Ecto neural progenitor cell (in vitro differentiated cells): ENCODE measurements around the gene PRKCSH.
"Not testable (repeated sequence)": the region's sequence is repeated elsewhere in the genome, so short reads cannot be mapped to it uniquely, and the experiment has no call there.

ENCODE experiments used
- DNase-seq: peaks from one replicate; pipeline ENCODE4 v3.0.0-alpha.2; 2018; ENCODE audit warnings: low spot score

The PRKCSH gene, protein sequence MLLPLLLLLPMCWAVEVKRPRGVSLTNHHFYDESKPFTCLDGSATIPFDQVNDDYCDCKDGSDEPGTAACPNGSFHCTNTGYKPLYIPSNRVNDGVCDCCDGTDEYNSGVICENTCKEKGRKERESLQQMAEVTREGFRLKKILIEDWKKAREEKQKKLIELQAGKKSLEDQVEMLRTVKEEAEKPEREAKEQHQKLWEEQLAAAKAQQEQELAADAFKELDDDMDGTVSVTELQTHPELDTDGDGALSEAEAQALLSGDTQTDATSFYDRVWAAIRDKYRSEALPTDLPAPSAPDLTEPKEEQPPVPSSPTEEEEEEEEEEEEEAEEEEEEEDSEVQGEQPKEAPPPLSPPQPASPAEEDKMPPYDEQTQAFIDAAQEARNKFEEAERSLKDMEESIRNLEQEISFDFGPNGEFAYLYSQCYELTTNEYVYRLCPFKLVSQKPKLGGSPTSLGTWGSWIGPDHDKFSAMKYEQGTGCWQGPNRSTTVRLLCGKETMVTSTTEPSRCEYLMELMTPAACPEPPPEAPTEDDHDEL

DNA sequence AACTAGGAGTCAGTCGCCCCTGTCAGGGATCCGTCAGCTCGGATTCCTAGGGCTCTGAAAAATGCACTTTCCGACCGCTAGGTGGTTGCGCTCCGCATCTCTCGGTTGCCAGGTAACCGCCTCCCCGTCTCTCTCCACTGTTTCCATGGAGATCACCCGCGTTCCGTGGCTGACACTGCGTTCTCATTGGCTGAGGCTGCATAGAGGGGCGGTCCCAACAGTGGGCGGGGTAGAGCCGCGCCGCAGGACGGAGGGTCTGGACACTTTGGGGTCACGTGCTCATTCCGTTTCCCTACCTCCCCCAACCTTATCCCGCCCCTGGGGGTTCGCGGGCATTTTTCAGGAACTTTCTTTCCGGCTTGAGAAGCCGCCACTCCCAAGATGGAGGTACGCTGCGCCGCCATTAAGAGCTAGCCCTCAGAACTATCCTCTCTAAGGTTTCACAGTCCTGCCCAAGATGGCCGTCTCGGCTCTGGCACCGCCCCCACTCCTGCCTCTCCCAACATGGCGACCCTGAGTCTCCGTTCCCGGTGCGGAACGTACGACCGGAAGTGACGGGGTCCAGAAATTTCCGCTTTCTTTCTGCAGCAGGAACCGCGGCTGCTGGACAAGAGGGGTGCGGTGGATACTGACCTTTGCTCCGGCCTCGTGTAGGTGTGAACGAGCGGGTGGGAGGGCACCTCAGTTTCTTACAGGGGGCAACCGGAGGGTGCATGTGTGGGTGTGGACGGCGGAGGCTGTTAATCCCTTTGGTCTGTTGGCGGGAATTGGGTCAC is at the start of gene PRKCSH, which contains the start of gene ODAD3:
Gene PRKCSH, plus strand, starts transcription at position 579 of the 776 bp plus-strand sequence. CDS start 483 bp downstream, outside the sequence.
Gene ODAD3, minus strand, starts transcription at position 65 of the 776 bp plus-strand sequence. CDS start 105 bp downstream, outside the sequence.
- DNase-seq, result peak; percentile 99

DNA sequence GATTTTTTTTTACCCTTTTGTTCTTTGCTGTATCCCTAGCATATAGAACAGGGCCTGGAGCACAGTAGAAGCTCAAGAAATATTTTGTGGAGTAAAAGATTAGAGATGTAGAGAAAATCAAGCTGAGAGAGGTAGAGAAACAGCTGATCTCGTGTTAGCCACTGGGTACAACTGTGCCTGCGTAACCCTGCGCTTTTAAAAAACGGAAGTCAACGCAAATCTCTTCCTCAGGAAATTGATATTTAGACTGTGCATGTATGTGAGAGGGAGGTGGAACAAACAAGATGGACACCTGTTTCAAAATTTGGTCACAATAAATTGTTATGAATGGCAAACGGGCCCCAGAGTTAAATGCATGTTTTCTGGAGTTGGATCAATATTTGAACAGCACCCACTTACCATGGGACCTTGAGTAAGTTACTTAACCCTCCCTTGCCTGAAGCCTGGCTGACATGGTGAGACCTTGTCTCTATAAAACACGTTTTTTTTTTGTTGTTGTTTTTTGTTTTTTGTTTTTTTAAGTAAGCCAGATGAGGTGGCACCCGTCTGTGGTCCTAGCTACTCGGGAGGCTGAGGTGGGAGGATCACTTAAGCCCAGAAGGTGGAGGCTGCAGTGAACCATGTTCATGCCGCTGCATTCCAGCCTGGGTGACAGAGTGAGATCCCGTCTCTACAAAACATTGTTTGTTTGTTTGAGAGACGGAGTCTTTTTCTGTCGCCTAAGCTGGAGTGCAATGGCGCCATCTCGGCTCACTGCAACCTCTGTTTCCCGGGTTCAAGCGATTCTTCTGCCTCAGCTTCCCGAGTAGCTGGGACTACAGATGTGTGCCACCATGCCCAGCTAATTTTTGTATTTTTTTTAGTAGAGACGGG is 48.0 kb upstream of the PRKCSH start:
- no peak for DNase-seq

DNA sequence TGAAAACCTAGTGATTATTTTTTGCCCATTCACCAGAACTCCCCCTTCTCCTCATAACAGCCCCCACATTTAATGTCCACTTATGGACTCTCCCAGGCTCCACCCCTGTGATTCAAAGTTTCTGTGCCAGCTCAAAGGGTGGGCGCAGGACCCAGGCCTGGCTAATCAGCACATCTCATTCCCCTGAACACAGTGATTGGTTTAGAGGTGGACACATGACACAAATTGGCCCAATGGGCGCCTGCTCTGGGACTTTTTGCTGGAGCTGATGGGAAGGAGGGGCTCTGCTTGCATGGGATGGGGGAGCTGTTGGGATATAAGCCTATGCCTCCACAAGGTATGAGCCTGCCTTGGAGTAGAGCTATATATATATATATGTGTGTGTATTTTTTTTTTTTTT is 45.1 kb upstream of the PRKCSH start:
- no peak for DNase-seq

DNA sequence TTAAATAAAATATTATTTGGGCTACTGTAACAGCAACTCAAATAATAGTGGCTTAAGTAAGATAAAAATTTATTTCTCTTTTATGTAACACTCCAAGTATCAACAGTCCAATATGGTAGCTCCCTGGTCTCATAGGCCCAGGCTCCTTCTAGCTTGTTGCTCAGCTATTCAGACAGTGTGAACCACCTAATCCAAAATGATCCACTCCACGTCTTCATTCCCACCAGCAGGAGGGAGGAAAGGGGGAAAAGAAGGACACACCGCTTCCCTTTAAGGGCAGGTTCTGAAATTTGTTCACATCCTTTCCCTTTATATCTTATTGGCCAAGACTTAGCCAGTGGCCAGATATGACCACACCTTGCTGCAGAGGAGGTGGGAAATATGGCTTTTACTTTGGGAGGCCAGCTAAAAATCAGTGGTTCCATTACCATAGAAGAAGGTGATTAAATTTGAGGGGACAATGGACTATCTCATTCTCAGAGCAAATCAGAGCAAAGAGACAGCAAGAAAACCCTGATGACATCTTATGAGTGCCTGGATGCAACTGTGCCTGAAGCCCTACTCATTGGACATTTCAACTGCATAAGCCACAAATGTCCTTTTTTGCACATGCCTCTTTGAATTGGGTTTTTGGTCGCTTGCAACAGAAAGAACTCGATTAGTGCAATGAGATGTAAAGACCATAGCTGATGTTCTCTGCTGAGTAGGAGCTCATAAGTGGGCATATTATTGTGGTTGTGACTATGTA is 44.3 kb upstream of the PRKCSH start:
- DNase-seq, result no peak

DNA sequence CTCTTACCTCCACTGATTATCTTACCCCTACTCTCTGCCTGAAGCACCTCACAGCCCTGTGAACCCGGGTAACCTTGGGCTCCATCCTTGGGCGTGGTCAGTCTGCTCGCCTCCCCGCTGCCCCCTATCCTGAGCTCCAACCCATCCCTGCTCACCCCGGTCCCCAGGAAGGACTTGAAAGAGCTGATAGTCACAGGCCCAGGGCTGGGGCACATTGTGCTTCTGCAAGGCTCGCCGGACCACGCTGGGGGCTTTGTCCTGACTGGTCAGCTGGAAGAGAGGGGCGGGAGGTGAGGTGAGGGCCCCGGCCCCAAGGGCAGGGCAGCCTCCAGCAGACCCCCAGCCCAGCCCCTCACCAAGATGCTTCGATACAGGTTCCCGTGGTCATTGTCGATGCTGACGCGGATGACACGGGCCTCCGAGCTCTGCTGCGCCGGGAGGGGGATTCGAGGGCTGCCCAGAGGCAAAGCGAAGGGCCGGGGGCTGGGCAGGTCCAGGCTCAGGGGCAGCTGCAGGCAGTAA is 38.3 kb upstream of the PRKCSH start:
- DNase-seq, result no peak

DNA sequence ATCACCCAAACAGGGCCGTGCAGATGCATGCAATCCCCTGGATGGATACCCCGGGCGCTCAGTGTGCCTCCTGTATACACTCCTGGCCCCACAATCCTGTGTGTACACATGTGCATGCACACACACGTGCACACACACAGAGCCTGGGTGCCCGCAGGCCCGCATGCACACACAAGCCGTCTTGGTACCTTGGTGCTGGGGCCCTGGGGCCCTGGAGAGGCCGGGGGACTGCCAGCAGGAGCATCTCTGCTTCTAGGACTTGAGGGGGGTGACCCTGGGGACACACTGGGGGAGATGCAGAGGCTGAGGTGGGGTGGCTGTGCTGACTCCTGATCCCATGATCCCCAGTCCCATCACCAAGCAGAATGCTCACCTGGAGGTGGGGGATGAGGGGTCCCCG is 35.8 kb upstream of the PRKCSH start:
- no peak for DNase-seq

DNA sequence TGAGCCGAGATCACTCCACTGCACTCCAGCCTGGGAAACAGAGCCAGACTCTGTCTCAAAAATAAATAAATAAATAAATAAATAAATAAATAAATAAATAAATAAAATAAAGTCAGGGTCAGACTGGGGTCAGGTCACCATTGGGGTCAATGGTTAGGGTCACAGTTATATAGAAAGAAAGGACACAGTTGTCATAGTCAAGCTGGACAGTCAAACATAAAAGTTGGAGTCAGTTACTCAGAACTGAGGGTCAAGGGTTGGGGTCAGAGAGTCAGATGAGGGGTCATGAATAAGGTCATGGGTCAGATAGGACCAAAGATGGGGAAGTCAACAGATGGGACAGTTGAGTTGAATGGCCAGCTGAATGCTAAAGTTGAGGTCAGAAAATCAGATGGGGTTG is 34.6 kb upstream of the PRKCSH start:
- DNase-seq, result no peak

DNA sequence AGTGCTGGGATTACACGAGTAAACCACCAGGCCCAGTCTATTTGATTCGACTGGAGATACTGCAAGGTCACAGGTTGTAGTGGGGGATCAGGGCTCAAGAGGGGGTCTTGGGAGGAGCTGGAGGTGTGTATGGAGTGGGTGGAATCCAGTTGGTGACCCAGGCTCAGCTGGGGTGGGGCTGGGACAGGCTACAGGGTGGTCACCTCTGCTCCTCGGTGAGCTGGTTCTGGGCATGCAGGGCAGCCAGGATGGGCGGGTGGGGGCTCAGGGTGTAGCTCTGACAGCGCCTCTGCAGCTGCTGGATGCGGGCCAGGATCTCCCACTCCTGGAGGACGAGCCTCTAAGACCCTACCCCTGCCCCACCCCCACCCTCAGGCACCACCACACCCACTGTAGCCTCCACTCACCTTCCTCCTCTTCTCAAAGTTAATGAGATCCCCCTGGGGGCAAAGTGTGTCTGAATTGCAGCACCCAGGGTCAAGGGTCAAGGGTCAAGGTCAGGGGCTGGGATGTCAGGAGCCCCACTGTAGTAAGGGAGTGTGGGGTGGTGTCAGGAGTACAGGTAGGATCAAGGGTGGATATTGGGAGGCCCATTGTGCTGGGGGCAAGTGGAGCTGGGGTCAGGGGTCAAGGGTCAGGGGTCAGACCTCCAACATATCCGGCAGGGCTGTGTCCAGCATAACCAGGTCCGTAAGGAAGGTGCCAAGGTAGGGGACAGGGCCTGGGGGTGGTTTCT is 33.5 kb upstream of the PRKCSH start:
- no peak for DNase-seq

DNA sequence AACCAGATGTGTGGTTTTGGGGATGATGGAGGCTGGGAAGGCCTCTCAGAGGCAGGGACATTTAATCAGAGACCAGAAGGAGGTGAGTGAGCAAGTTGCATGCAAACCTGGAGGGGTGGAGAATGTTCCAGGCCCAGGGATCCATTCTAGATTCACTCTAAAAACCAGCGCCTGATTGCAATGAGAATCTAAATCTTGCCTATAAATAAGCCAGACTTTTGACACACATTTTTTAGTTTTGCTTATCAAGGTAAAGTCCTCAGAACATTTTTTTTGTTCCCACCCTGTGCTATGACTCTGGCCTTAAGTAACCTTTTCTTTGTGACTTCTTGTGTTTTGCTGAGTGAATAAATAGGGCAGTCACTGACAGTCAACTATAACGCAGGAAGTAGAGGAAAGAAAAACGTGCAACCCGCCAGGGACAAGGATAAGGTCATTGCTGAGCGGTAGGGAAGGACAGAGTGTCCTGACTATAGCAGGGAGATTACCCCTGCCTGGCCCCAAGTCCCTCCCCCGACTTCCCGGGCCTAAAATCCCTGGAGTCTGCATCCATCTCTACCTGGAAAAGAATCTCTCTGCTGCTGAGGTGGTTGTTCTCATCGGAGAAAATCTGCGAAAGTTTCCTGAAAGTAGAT is 30.7 kb upstream of the PRKCSH start:
- DNase-seq, result no peak

DNA sequence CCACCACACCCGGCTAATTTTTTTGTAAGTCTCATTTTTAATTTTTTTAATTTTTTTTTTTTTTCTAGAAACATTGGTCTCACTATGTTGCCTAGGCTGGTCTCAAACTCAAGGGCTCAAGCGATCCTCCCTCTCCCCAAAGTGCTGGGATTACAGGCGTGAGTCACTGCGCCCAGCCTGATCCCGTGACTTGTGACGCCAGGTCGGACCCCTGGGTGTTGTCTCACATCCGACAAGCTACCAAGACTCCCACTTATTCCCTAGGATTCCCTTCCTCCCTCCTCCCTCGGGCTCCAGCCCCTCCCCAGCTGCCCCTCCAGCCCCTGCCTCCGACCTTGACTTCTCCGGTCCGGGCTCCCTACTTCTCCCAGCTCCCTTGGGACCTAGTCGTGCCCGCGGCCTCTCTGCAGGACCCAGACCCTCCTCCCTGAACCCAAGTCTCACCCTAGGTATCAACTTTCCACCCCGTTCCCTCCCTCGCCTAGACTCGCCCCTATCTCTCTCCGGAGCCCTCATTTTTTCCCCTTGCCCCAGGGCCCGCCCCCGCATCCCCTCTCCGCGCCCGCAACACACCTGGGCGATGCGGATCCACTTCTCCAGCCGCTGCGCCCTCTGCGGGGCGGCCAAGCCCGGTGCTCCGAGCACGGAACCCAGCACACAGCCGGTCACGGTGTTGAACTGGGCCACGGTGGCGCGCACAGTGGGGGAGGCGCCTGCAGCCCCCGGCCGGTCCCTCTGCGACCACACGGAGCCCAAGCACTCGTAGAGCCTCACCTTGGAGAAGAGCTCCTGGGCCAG is 29.4 kb upstream of the PRKCSH start:
- peak; percentile 52 for DNase-seq

DNA sequence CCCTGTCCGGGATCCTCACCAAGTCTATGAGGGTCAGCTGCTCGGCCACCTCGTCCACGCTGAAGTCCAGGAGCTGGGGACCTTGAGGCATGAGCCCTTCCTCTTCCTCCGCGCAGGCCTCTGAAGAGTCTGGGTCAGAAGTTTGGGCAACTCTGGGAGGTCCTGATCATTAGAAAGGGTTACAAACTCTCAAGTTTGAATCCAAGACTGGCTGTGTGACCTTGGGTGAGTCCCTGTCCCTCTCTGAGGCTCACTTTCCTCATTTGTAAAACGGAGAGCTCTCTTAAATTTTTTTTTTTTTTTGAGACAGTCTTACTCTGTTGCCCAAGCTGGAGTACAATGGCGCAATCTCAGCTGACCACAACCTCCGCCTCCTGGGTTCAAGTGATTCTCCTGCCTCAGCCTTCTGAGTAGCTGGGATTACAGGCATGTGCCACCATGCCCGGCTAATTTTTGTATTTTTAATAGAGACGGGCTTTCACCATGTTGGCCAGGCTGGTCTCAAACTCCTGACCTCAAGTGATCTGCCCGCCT is 28.7 kb upstream of the PRKCSH start:
- DNase-seq, result not testable (repeated sequence)

DNA sequence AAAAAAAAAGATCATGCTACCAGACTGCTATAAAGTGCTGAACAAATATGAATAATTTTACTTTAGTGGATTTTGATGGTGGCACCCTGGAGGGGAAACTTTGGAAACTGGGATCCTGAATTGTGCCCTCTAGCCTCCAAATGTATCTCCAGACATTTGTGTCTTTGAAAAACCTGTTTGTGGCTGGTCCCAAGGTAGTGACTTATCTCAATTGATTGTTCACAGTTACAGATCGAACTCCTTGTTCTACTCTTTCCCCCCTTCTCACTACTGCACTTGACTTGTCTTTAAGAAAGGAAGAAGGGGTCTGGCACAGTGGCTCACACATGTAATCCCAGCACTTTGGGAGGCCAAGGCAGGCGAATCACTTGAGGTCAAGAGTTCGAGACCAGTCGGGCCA is 26.8 kb upstream of the PRKCSH start:
- no peak for DNase-seq

DNA sequence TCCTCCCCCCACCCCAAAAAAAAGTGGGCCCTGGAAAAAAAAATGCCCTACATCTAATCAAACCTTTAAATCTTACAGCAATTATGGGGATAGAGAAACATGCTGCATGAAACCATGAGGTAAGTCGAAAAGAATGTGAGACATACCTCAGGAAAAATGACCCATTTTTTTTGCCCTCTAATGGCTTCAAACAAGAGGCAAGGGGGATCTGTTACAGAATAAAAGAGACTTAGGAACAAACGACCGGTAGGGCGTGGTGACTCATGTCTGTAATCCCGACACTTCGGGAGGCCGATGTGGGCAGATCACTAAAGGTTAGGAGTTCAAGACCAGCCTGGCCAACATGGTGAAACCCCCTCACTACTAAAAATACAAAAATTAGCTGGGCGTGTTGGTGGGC is 24.8 kb upstream of the PRKCSH start:
- no peak for DNase-seq

DNA sequence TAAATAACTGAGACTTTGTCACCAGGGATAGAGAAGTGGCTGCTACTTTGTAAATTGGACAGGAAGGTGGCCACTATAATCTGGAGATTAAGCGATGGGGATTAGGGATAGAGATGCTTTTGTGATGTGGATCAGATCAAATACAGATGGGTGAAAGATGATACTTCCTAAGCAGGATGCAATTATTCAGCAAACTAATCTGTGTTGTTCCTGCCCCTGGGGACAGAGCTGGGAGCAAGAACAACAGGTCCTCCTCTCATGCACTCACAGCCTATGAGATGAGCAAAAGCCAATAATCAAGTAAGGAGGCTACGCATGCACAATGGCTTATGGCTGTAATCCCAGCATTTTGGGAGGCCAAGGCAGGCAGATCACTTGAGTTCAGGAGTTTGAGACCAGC is 20.9 kb upstream of the PRKCSH start:
- no peak for DNase-seq

DNA sequence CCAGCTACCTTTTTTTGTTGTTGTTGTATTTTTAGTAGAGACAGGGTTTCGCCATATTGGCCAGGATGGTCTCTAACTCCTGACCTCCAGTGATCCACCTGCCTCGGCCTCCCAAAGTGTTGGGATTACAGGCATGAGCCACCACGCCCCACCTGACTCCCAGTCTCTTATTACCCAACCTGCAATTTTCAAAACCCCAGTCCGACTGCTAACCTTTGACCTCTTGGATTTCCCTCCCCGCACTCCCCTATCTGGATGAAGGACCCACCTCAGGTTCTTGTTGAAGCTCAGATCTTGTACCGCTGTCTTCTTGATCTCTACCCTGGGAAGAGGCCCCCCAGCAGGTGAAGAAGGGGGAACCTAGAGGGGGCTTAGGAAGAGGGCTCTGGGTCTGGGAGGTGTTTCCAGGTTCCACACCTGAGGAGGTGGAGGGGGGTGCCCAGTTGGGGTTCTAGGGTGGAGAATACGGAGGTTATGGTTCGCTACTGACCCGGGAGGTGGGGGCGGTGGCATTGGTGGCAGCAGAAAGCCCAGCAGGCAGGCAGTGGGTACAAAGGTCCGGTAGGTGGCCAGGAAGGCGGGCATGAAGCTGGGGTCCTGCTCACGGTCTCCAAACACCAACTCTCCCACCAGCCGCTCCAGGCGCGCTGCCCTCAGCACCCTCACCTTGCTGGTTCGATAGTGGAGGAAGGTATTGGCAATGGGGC is 18.9 kb upstream of the PRKCSH start:
- no peak for DNase-seq

DNA sequence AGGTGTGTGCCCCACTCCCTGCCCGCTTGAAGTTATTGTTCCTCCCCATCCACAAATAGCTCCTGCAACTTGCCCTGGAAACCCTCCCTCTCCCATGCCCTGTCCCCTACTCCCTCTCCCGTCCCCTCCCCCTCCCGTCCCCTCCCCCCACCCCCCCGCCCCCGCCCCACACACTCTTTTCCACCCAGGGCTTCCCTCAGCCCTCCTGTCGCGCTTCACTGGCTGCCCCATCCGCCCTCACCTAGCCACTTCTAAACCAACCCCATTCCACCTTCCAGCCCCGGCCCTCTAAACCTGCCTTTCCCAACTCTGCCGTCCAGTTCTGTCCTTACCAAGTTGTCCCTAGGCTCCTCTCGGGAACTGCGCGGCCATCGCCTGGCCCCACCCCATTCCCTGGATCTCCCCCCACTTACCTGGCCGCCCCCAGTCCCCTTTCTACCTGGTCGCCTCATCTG is 17.3 kb upstream of the PRKCSH start:
- no peak for DNase-seq

DNA sequence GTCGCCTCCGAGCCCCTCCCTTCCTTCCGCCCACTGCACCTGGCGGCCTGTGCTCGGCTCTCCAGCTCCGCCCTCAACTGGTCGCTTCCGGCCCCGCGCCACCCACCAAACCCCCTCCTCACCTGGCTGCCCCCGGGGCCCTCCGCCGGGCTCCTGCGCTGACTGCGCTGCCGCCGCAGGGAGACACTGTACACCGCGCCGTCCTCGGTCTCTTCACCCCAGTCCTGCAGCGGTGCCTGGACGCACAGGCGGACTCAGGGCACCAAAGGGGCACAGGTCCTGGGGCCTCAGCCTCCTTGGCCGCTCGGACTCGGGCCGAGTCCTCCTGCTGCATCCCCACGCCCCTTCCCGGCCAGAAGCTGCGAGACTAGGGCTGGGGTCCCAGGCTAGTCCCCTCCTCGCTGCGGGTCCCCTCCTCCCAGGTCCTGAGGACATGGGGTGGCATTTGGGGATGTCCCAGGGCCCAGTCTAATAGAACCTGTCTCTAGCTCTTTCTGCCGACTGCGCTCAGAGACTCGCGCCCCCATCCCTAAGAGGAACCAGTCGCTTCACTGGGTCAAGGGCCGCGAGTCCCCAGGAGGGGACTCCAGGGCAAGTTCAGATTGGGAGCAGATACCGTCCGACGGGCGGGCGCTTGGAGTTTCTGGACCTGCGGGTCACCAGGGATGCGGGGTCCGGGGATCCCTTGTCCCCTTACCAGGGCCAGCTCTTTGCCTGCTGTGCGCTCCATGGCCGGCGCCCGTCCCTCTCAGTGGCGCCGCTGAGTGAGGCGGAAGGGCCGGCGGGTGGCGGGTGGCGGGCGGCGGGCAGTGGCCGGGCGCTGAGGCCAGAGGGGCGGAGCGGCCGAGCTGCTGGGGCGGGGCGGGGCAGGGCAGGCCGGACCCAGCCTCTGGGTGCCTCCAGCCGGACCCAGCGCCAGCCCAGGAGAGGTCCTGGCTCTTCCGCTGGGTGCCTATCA is 16.6 kb upstream of the PRKCSH start, which contains the start of gene RGL3:
Gene RGL3, minus strand, starts transcription at position 766 of the 958 bp plus-strand sequence. Its CDS starts 36 bp downstream, at position 730.
- DNase-seq, result peak; percentile 74
